ENCODE results near the gene ASB3. TPM values are rescaled to one million over a fixed set of nuclear protein-coding genes. Genes with fewer than 3 reads are reported as not detected.

Gene ASB3
- total and polyA plus RNA-seq, 9 of the 15 experiments (the other 6 are each of a cell fraction or from before 2014, with no cell fraction given), result 13.6 to 35.3 (median 18.7) TPM

- no peak for TF ChIP-seq PBX2 (CRISPR knock-in tag; IDR thresholded peaks at IDR 0.05; ENCODE audit: low read depth)
- 0 out of 2 replicates have a peak, but pooled peaks have one; percentile 16 for TF ChIP-seq PBX2 (tag; conservative IDR thresholded peaks at IDR 0.05; ENCODE audit: low read depth)
- TF ChIP-seq TFAM (CRISPR knock-in tag; conservative IDR thresholded peaks at IDR 0.05), result no peak
- TF ChIP-seq RREB1 (CRISPR knock-in tag; IDR thresholded peaks at IDR 0.05), result no peak
- no peak for TF ChIP-seq ZNF384 (IDR thresholded peaks at IDR 0.05; ENCODE audit: low read depth, low read length)
- peak; percentile 93 for TF ChIP-seq NCOA1 (IDR thresholded peaks at IDR 0.05; ENCODE audit: low read depth)
- TF ChIP-seq ZHX1 (conservative IDR thresholded peaks at IDR 0.05; ENCODE audit: low read length), result no peak
- TF ChIP-seq ZNF174 (CRISPR knock-in tag; IDR thresholded peaks at IDR 0.05), result no peak
- peak; percentile 81 for TF ChIP-seq LEF1 (IDR thresholded peaks at IDR 0.05)
- TF ChIP-seq ZNF175 (CRISPR knock-in tag; IDR thresholded peaks at IDR 0.05; ENCODE audit: low read depth), result peak; percentile 79; the same call in 1 of the 2 replicates
- peak; percentile 96 for TF ChIP-seq MTA3 (IDR thresholded peaks at IDR 0.05; ENCODE audit: borderline replicate concordance)
- TF ChIP-seq C11orf30 (IDR thresholded peaks at IDR 0.05; ENCODE audit: low read depth), result peak; percentile 43; the same call in 1 of the 2 replicates
- TF ChIP-seq TAF1 (IDR thresholded peaks at IDR 0.05; ENCODE audit: control insufficient read depth, extremely low read depth, insufficient read depth, low read length, severe bottlenecking), result no peak
- no peak for TF ChIP-seq ETV1 (tag; conservative IDR thresholded peaks at IDR 0.05; ENCODE audit: low read depth)
- peak; percentile 83 for TF ChIP-seq KHSRP (IDR thresholded peaks at IDR 0.05)
- no peak for TF ChIP-seq ZNF121 (CRISPR knock-in tag; conservative IDR thresholded peaks at IDR 0.05)
- 0 out of 2 replicates have a peak, but pooled peaks have one; percentile 27 for TF ChIP-seq NFATC3 (IDR thresholded peaks at IDR 0.05)
- TF ChIP-seq RBM17 (IDR thresholded peaks at IDR 0.05; ENCODE audit: borderline replicate concordance, low read depth, low read length), result no peak
- TF ChIP-seq FOXM1 (IDR thresholded peaks at IDR 0.05; ENCODE audit: low read depth), result peak; percentile 93
- no peak for TF ChIP-seq FOXM1 (CRISPR knock-in tag; IDR thresholded peaks at IDR 0.05; ENCODE audit: low read depth)
These were observed 118.1 kb downstream of the ASB3 start (continued) for GRCh38 chr2:53668624-53669026.
